Activated naive CD4-positive, alpha-beta T cell (primary cell): Measurements from ENCODE around the gene VGLL4.
"Not testable (repeated sequence)": the region's sequence is repeated elsewhere in the genome, so short reads cannot be mapped to it uniquely, and the experiment has no call there.

Experiments
- DNase-seq, 4 experiments: peaks; one replicate each; lab custom pipeline; 2025; lab: John Stamatoyannopoulos, UW

The VGLL4 gene

GRCh38 chr3:11643605-11644087 lies at the start of gene VGLL4:
VGLL4 (minus strand) TSS chr3:11643915; CDS start chr3:11643518, 397 bp downstream.
- DNase-seq = peak; percentile 33 to 44 (median 35)

DNA sequence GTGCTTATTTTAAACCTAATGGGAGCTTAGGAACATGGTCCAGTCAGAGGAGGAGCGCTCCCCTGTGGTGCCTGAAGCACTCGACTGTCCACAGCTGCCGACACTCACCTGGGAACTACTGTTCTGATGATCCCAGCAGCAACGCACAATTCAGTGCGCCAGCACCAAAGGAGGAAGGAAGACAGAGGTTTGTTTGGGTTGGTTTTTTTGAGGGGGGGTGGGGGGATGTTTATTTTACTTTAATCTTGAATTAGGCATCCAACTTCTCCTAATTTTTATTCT lies 48.8 kb upstream of the VGLL4 start:
- no peak for DNase-seq

- DNase-seq = no peak
Measured at GRCh38 chr3:11691767-11692531, 48.2 kb upstream of the VGLL4 start.

- DNase-seq = no peak
Measured at GRCh38 chr3:11690863-11691766, 47.4 kb upstream of the VGLL4 start.

DNA sequence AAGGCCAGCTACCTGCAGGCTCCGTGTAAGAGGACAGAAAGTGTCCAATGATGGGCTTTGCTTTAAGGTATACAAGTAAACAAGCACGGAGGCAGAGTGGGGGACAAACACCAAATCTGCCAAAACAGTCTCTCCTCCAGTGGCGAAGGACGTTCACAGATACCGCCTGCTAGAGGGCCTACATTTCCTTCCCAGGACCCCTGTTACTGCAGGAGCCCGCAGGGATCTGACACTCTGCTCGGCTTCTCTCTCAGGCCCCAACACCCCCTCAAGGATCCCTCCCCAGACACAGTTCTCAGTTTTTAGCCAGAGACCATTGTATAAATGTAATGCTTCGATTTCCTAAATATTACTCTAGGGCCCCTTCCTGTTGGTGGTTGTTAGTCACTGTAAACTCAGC lies 46.0 kb upstream of the VGLL4 start:
- no peak for DNase-seq

DNA sequence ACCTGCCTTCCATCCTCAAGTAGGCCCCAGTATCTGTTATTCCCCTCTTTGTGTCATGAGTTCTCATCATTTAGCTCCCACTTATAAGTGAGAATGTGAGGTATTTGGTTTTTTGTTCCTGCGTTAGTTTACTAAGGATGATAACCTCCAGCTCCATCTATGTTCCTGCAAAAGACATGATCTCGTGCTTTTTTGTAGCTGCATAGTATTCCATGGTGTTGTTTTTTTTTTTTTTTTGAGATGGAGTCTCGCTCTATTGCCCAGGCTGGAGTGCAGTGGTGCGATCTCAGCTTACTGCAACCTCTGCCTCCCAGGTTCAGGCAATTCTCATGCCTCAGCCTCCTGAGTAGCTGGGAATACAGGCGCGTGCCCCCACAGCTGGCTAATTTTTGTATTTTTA lies 41.3 kb upstream of the VGLL4 start:
- DNase-seq = not testable (repeated sequence)

DNA sequence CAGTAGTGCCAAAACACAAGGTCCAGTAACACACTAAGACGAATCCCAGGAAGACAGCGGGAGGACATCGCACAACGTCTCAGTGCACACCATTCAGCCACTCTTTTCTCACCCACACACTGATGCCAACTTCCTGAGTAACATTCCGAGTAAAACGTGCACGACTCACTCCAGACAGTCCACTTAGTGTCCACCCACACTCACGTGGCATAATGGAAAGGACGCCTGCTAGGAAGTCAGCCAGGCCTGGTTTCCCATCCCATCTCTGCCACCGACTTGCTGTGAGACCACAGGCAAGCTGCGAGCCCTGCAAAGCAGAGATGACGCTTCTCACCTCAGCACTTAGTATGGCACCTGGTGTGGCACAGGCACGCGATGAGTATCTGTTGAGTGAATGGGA lies 36.8 kb upstream of the VGLL4 start:
- DNase-seq = no peak

DNA sequence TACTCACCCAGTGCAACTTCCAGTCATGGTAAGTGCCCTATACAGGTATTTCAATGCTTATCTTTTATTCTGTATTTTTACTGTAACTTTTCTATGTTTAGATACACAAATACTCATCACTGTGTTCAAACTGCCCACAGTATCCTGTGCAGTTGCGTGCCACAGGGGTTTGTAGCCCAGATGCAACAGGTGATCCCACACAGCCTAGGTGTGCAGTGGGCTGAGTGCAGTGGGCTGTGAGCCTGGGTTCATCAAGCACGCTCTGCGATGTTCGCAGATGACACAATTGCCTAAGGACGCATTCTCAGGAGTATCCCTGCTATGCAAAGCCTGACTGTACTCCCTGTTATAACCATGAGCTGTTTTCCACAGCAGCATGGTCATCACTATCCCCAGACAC lies 36.2 kb upstream of the VGLL4 start:
- no peak for DNase-seq

- DNase-seq = no peak
Measured at GRCh38 chr3:11672363-11672762, 28.6 kb upstream of the VGLL4 start.

DNA sequence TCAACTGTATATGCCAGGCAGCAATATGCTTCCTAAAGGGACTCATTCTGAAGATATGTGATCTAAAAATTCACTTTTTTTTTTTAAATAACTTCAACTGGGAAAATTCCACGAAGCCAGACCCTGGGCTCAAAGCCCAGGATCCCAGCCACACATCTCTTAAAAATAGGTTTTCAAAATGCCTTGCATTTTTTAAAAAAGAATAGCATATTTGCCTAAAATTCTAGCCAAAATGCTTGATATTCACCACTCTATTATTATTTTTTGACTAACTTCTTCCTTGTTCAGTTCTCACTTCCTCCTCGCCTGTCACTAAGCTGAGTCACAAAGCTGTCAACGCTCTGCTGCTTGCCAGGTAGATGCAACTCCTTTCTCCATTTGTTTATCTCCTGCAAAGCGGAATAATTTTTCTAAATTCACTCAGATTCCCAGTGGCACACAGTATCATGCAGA lies 28.0 kb upstream of the VGLL4 start:
- DNase-seq = no peak

GRCh38 chr3:11668243-11669235 lies 24.8 kb upstream of the VGLL4 start:
- DNase-seq = no peak

GRCh38 chr3:11665331-11665730 lies 21.6 kb upstream of the VGLL4 start:
- DNase-seq = no peak

GRCh38 chr3:11662392-11662990 lies 18.8 kb upstream of the VGLL4 start:
- no peak for DNase-seq

- DNase-seq = no peak
Measured at GRCh38 chr3:11661827-11662226, 18.1 kb upstream of the VGLL4 start.

DNA sequence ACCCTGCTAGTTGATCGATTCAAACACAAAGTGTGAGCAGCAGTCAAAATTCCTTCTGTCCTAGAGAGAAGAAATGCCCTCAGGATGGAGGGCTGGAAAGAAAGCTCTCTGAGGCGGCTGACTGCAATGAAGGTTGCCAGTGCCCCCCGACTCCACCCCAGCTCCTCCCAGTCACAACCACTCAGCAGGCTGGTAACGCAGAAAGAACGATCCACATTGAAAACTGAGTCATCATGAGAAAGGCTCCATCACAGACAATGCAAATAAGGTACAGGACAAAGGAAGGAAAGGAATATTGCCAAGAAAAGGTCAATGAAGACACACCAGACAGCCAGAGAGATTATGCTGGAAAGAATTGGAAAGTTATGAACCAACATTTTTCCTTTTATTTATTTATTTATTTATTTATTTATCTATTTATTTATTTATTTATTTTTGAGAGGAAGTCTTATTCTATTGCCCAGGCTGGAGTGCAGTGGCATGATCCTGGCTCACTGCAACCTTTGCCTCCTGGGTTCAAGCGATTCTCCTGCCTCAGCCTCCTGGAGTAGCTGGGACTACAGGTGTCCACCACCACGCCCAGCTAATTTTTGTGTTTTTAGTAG lies 17.4 kb upstream of the VGLL4 start:
- no peak for DNase-seq

GRCh38 chr3:11660242-11660641 lies 16.5 kb upstream of the VGLL4 start:
- no peak for DNase-seq

DNA sequence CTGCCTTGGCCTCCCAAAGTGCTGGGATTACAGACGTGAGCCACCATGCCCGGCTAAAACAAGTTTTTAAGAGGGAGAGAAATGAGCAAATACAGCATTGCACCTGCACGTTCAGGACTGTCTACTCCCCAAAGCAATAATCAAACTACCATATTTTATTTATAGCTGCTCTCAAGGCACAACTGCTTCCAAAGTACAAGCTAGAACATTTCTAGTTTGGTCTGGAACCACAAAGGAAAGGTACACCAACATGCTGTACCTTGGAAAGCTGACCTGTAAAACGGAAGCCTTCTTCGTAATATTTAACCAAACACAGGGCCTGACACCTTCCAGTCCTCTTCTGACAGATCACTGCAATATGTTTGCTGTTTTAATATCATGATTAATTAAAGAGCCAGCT lies 14.5 kb upstream of the VGLL4 start:
- DNase-seq = no peak

DNA sequence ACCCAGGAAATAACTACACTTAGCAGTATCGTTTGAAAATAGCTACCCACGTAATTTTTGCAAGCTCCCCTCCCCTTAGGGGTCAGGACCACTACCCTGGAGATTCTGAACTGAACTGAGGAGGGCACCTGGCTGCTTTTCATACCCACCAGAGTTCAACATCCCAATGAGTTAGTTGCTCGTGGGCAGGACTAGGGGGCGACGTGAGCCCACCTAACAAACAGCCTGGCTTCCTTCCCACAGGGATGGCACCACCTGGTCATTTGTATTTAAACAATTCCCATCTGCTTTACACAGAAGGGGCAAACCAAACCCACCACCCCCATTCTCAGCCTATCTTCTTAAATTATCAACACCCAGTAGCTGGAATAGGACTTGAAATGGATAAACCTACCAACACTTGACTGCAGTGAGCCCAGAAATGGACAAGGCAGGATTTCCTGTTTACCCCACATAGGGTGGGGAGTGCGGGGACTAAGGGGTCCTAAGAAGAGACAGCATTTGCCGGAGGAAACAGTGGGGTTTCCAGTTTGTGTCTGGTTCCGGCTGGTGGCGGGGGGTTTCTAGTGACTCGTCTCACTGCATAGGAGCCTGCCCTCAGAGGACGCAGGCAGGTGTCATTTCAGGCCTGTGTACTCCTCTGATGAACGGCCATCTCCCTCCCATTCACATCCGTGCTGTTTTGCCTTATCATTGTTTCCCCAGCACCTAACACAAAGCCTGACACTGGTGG lies 11.6 kb upstream of the VGLL4 start:
- DNase-seq = no peak

DNA sequence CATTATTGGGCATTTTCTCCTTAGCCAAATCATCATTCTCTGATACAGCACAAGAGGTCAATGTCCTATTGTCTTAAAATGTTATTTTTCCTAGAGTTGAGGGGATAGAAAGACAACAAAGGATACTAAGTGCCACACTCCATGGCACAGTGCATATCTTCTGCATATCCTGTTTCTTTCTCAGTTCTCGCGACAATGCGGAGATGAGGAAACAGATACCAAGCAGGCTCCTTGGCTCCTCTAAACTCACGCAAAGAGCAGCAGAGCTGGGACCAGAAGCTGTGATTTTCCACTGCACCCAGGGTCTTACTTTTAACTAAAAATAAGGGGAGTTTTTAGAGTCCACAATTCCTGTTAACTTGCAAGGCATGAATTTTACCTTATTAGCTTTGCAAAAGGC lies 10.5 kb upstream of the VGLL4 start:
- no peak for DNase-seq

DNA sequence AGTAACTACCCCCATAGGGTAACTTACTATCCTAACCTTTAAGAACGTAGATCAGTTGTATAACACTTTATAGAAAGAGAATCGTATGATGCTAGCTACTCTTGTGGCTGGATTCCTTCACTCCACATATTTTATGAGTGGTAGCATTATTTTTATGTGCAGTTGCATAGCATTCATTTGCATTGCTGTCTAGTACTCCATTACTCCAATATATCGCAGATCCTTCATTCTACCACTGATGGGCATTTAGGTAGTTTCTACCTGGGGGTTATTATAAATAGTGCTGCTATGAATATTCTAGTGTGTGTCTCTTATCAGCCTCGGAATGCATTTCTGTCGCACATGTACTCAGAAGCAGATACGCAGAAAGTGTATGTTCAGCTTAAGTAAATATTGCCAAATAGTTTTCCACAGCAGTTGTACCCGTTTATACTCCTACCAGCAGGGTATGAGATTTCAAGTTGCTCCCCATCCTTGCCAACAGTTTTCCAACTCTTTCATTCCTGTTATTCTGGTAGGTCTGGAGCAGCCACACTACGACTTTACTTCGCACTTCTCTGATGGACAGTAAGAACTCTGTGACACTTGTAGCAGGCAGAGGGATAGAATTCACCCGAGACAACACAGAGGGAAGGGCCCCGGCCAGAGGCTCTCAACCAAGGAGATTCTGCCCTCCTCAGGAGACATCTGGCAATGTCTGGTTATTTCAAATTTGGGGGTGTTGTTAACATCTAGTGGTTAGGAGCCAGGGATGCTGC lies 9.8 kb upstream of the VGLL4 start:
- DNase-seq = no peak
